Renal cortex interstitium (tissue), 11 donors: ENCODE results near the gene SPOP. TPM values are rescaled to one million over a fixed set of nuclear protein-coding genes. Genes with fewer than 3 reads are reported as not detected.

Source experiments
- DNase-seq, 11 donors: peaks; one replicate each; pipeline ENCODE4 v3.0.0-alpha.2; 2013; ENCODE audit warnings: low read depth in 9 of 11, low spot score in 4 of 11; ENCODE audit errors: extremely low read depth in 1 of 11
- polyA plus RNA-seq, 3 donors: library from polyadenylated mRNA; unstranded; fragments of 120-200 nt; gene quantifications; one replicate each; pipeline ENCODE4 v1.2.1, GENCODE V29; 2013; ENCODE audit not compliant: insufficient read length in 3 of 3

Gene SPOP
- polyA plus RNA-seq, 3 donors, result 63.3 to 65.8 (median 64.1) TPM

- peak; percentile 96 to 99 (median 98) for DNase-seq
Measured at GRCh38 chr17:49707608-49708514, 30.0 kb upstream of the SPOP start, which contains the start of gene SLC35B1. Gene SLC35B1 (minus strand): TSS chr17:49707964. CDS start chr17:49707833, 131 bp downstream.

- DNase-seq, result no peak
Measured at GRCh38 chr17:49707246-49707607, 29.3 kb upstream of the SPOP start.

GRCh38 chr17:49705254-49705653 is 27.4 kb upstream of the SPOP start:
- no peak for DNase-seq

GRCh38 chr17:49703557-49704277 is 25.8 kb upstream of the SPOP start:
- no peak for DNase-seq

GRCh38 chr17:49700960-49701359 is 23.1 kb upstream of the SPOP start:
- DNase-seq, result no peak

- no peak for DNase-seq
Measured at GRCh38 chr17:49699966-49700575, 22.2 kb upstream of the SPOP start.

- DNase-seq, result no peak
Measured at GRCh38 chr17:49698005-49698404, 20.1 kb upstream of the SPOP start.

- no peak for DNase-seq
Measured at GRCh38 chr17:49696233-49696761, 18.4 kb upstream of the SPOP start.

- DNase-seq, result no peak
Measured at GRCh38 chr17:49695698-49696232, 17.9 kb upstream of the SPOP start.

GRCh38 chr17:49694847-49695697 is 17.2 kb upstream of the SPOP start:
- no peak for DNase-seq

GRCh38 chr17:49692751-49693150 is 14.9 kb upstream of the SPOP start:
- no peak for DNase-seq

GRCh38 chr17:49691677-49692191 is 13.8 kb upstream of the SPOP start:
- no peak for DNase-seq

GRCh38 chr17:49691086-49691676 is 13.3 kb upstream of the SPOP start:
- no peak for DNase-seq

- no peak for DNase-seq
Measured at GRCh38 chr17:49690256-49690655, 12.4 kb upstream of the SPOP start.

- no peak for DNase-seq
Measured at GRCh38 chr17:49688848-49689247, 11.0 kb upstream of the SPOP start.

GRCh38 chr17:49687878-49688491 is 10.1 kb upstream of the SPOP start:
- DNase-seq, result peak in 1 of 11 donors; percentile 17
